ENCODE measurements around the gene STXBP5. TPM values are rescaled to one million over a fixed set of nuclear protein-coding genes. Genes with fewer than 3 reads are reported as not detected.

Gene STXBP5
- total and polyA plus RNA-seq, 2 of the 13 experiments (the other 11 are each of a cell fraction or from before 2014, with no cell fraction given), result 8.8 to 19.4 TPM

- intact Hi-C loops (cut with micrococcal nuclease; ENCODE audit: unreplicated experiment) (no loop called here), in situ Hi-C loops (cut with HindIII; ENCODE audit: extremely low pct_ligation_motif_present, low pct_unique_long_range_greater_than_20kb) (loop anchor here (10.0 kb wide), 2 partner anchors 225 to 305 kb away; no protein-coding TSS in a partner anchor)
- Histone ChIP-seq H3K9ac (ENCODE audit: insufficient read depth, low read depth, low read length) (no peak overlapping the region), H3K4me1 (ENCODE audit: insufficient read depth, low read length) (peaks cover 21% of the 10 kb centered on the region), H4K20me1 (ENCODE audit: insufficient read depth, low read length) (no peaks in the 10 kb centered on the region; the same call in 1 of the 2 replicates), H3K36me3 (replicated peaks in 1 of 2; ENCODE audit: control insufficient read depth in 1 of 2, insufficient read depth in 2 of 2, low read length in 2 of 2) (no peaks in the 10 kb centered on the region; a peak in 1 of 5 replicates), H2AFZ (ENCODE audit: low read length) (no peak overlapping the region), H3K4me3 (replicated peaks in 1 of 3; ENCODE audit: insufficient read depth in 1 of 3, low read depth in 2 of 3, low read length in 3 of 3) (no peak overlapping the region), H3K79me2 (ENCODE audit: insufficient read depth, low read length) (peaks cover 19% of the 10 kb centered on the region), H3K27ac (ENCODE audit: extremely low read length, insufficient read depth, low read length) (no peak overlapping the region), H3K27me3 (ENCODE audit: control insufficient read depth in 1 of 2, insufficient read depth in 2 of 2, low read length in 2 of 2) (no peaks in the 10 kb centered on the region; a peak in 1 of 5 replicates), H3K4me2 (ENCODE audit: low read depth, low read length) (no peak overlapping the region), H3K9me3 (ENCODE audit: low read length) (no peaks in the 10 kb centered on the region)
- no peak for DNase-seq (ENCODE audit: low spot score)
- no peak for FAIRE-seq
- POLR2A ChIA-PET, result no interaction called here
- ATAC-seq, result no peak
- no TSS peak for BruUV-seq (replicated peaks)
- CTCF ChIA-PET (ENCODE audit: low intra/inter-chr PET ratio, low total read pairs), result no interaction called here
- WGBS (ENCODE audit: low lambda C conversion rate), result 96% methylated on average over 2 of the region's 2 CpGs
- TF ChIP-seq, protein P1, sequence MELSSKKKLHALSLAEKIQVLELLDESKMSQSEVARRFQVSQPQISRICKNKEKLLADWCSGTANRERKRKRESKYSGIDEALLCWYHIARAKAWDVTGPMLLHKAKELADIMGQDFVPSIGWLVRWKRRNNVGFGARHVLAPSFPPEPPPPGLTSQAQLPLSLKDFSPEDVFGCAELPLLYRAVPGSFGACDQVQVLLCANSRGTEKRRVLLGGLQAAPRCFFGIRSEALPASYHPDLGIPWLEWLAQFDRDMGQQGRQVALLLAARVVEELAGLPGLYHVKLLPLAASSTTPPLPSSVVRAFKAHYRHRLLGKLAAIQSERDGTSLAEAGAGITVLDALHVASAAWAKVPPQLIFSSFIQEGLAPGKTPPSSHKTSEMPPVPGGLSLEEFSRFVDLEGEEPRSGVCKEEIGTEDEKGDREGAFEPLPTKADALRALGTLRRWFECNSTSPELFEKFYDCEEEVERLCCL (CRISPR knock-in tag; IDR thresholded peaks at IDR 0.05; ENCODE audit: borderline replicate concordance), result no peak
- TF ChIP-seq SUZ12 (IDR thresholded peaks at IDR 0.05; ENCODE audit: low read depth, low read length) (no peak), HNRNPLL (IDR thresholded peaks at IDR 0.05; ENCODE audit: low read depth, low read length, poor library complexity, severe bottlenecking) (no peak), NFKBIZ (CRISPR knock-in tag; IDR thresholded peaks at IDR 0.05) (no peak), JUN (CRISPR knock-in tag; IDR thresholded peaks at IDR 0.05) (no peak), ZBTB7B (CRISPR knock-in tag; IDR thresholded peaks at IDR 0.05) (no peak), ZNF770 (CRISPR knock-in tag; IDR thresholded peaks at IDR 0.05) (no peak), ZHX2 (IDR thresholded peaks at IDR 0.05; ENCODE audit: low read depth) (no peak), ZHX2 (CRISPR knock-in tag; IDR thresholded peaks at IDR 0.05; ENCODE audit: borderline replicate concordance) (no peak), CEBPB (IDR thresholded peaks at IDR 0.05; ENCODE audit: borderline replicate concordance, low read depth, low read length) (no peak)
- TF ChIP-seq, protein P2, sequence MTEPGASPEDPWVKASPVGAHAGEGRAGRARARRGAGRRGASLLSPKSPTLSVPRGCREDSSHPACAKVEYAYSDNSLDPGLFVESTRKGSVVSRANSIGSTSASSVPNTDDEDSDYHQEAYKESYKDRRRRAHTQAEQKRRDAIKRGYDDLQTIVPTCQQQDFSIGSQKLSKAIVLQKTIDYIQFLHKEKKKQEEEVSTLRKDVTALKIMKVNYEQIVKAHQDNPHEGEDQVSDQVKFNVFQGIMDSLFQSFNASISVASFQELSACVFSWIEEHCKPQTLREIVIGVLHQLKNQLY (CRISPR knock-in tag; IDR thresholded peaks at IDR 0.05), result no peak
Observed at GRCh38 chr6:147209762-147210449, 5.7 kb downstream of the STXBP5 start.
